Stomach (tissue), 4 donors: Measurements from ENCODE around the gene PLEKHO2.

ENCODE experiments used
- CTCF ChIP-seq, 7 experiments: fragments of 450-650 bp in 4 of 7; fragments of 200-600 bp in 3 of 7; sonication (generic) in 3 of 7; IDR thresholded peaks; one replicate each; pipeline ENCODE4 v1.5.1; 2016 to 2019; ENCODE audit warnings: antibody characterized with exemption in 7 of 7, control low read depth in 2 of 7, mild to moderate bottlenecking in 1 of 7
- EP300 ChIP-seq: sonication (generic); formaldehyde crosslinking; IDR thresholded peaks from one replicate; pipeline ENCODE4 v1.6.1; 2017; ENCODE audit warnings: antibody characterized with exemption
- POLR2A ChIP-seq, 4 donors: fragments of 450-650 bp; IDR thresholded peaks; one replicate each; pipeline ENCODE4 v1.6.1; 2016; ENCODE audit warnings: antibody characterized with exemption in 4 of 4, control low read depth in 2 of 4, mild to moderate bottlenecking in 1 of 4, moderate library complexity in 1 of 4
- POLR2AphosphoS5 ChIP-seq, 3 donors: sonication (generic); formaldehyde crosslinking; IDR thresholded peaks; one replicate each; pipeline ENCODE4 v1.6.1; 2016; ENCODE audit warnings: antibody characterized with exemption in 3 of 3

GRCh38 chr15:64888336-64888735, 46.6 kb downstream of the PLEKHO2 start:
- TF ChIP-seq CTCF (IDR thresholded peaks at IDR 0.05) (no peak), POLR2AphosphoS5 (IDR thresholded peaks at IDR 0.05) (no peak), POLR2A (IDR thresholded peaks at IDR 0.05) (no peak), EP300 (no peak)
